Panc1 (cell line): ENCODE results near the gene PROKR1.

ENCODE experiments used
- CTCF ChIP-seq: fragments of 450-650 bp; IDR thresholded peaks from 2 replicates; pipeline ENCODE4 v1.5.1; 2017; ENCODE audit warnings: mild to moderate bottlenecking
- POLR2AphosphoS5 ChIP-seq: IDR thresholded peaks from 2 replicates; pipeline ENCODE4 v1.6.1; 2012; ENCODE audit warnings: mild to moderate bottlenecking, low read depth, low read length, moderate library complexity
- TCF7L2 ChIP-seq: IDR thresholded peaks from 2 replicates; pipeline ENCODE4 v1.6.1; 2011; ENCODE audit warnings: mild to moderate bottlenecking, low read depth, low read length, inconsistent platforms
- TF ChIP-seq, protein P1 (sequence below), 2 experiments: IDR thresholded peaks; 2 replicates each; pipeline ENCODE4 v1.6.1; 2011 to 2012; ENCODE audit warnings: low read depth in 2 of 2, control low read depth in 1 of 2, low read length in 1 of 2, mild to moderate bottlenecking in 1 of 2, moderate library complexity in 1 of 2; ENCODE audit not compliant: insufficient read depth in 1 of 2

DNA sequence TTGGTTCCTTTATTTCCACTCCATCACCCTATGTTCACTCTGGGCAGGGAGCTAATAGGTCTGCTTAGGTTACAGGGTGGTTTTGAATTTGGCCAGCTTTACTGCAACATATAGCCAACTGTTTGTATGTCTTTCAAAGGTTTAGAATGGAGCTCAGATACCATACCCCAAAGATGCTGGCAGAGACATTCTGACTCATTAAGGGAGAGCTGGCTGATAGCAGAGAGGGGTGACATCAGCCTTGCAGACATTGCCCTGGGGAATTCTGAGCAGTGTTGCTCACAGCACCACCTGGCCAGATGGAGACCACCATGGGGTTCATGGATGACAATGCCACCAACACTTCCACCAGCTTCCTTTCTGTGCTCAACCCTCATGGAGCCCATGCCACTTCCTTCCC lies 2.1 kb downstream of the PROKR1 start:
- TF ChIP-seq, protein P1, sequence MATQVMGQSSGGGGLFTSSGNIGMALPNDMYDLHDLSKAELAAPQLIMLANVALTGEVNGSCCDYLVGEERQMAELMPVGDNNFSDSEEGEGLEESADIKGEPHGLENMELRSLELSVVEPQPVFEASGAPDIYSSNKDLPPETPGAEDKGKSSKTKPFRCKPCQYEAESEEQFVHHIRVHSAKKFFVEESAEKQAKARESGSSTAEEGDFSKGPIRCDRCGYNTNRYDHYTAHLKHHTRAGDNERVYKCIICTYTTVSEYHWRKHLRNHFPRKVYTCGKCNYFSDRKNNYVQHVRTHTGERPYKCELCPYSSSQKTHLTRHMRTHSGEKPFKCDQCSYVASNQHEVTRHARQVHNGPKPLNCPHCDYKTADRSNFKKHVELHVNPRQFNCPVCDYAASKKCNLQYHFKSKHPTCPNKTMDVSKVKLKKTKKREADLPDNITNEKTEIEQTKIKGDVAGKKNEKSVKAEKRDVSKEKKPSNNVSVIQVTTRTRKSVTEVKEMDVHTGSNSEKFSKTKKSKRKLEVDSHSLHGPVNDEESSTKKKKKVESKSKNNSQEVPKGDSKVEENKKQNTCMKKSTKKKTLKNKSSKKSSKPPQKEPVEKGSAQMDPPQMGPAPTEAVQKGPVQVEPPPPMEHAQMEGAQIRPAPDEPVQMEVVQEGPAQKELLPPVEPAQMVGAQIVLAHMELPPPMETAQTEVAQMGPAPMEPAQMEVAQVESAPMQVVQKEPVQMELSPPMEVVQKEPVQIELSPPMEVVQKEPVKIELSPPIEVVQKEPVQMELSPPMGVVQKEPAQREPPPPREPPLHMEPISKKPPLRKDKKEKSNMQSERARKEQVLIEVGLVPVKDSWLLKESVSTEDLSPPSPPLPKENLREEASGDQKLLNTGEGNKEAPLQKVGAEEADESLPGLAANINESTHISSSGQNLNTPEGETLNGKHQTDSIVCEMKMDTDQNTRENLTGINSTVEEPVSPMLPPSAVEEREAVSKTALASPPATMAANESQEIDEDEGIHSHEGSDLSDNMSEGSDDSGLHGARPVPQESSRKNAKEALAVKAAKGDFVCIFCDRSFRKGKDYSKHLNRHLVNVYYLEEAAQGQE (IDR thresholded peaks at IDR 0.05; ENCODE audit: insufficient read depth in 1 of 2, low read depth in 2 of 2, low read length in 1 of 2), result no peak
- TF ChIP-seq CTCF, result no peak
- no peak for TF ChIP-seq TCF7L2
- TF ChIP-seq POLR2AphosphoS5, result no peak
